ENCODE data around the gene GCK.
"Not testable (repeated sequence)": the region's sequence is repeated elsewhere in the genome, so short reads cannot be mapped to it uniquely, and the experiment has no call there.

GCK gene

DNA sequence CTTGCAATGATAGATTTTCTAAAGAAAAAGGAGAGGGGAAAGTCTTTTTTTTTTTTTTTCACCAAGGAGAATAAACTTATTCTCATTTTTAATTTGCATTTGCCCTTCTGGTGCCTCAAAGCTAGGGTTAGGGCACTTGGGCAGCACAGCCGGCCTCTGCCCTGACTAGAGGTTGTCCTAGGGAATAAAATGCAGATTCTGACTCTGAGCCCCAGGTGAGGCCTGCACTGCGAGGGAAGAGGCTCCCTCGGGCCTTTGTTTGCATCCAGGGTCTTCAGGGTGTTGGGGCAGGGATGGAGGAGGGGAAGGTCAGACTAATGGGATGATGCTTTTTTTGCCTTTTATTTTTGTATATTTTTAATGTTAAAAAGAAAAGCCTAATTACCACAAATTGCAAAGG, 55.9 kb downstream of the GCK start:
- TF ChIP-seq, protein P1, sequence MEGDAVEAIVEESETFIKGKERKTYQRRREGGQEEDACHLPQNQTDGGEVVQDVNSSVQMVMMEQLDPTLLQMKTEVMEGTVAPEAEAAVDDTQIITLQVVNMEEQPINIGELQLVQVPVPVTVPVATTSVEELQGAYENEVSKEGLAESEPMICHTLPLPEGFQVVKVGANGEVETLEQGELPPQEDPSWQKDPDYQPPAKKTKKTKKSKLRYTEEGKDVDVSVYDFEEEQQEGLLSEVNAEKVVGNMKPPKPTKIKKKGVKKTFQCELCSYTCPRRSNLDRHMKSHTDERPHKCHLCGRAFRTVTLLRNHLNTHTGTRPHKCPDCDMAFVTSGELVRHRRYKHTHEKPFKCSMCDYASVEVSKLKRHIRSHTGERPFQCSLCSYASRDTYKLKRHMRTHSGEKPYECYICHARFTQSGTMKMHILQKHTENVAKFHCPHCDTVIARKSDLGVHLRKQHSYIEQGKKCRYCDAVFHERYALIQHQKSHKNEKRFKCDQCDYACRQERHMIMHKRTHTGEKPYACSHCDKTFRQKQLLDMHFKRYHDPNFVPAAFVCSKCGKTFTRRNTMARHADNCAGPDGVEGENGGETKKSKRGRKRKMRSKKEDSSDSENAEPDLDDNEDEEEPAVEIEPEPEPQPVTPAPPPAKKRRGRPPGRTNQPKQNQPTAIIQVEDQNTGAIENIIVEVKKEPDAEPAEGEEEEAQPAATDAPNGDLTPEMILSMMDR (IDR thresholded peaks at IDR 0.05; ENCODE audit: low read length, missing control alignments) = no peak
- no peak overlapping the region for H3K4me3 ChIP-seq (replicated peaks; ENCODE audit: low read depth, low read length)
- no peak for DNase-seq (ENCODE audit: low read depth)

DNA sequence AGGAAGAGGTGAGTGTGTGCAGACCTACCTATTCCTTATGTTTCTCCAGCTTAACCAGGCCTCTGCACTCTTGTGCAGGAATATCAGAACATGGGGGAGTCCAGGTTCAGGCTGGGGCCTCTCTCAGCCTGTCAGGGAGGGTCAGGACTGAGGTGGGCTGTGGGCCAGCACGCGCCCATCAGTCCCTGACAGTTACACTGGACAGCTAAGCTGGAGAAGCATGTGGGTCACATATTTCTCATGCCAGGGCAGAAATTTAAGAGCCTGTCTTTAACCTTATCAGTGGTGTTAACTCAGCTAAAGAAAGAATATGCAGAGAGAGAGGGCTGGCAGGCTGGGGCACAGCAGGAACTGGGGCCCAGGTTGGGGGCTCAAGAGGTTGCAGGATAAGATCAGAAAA, 57.2 kb downstream of the GCK start:
- H3K4me3 ChIP-seq (replicated peaks; ENCODE audit: low read depth, low read length) = no peak overlapping the region
- TF ChIP-seq, protein P1 (IDR thresholded peaks at IDR 0.05; ENCODE audit: low read length, missing control alignments) = no peak
- DNase-seq (ENCODE audit: low read depth) = peak; percentile 38

DNA sequence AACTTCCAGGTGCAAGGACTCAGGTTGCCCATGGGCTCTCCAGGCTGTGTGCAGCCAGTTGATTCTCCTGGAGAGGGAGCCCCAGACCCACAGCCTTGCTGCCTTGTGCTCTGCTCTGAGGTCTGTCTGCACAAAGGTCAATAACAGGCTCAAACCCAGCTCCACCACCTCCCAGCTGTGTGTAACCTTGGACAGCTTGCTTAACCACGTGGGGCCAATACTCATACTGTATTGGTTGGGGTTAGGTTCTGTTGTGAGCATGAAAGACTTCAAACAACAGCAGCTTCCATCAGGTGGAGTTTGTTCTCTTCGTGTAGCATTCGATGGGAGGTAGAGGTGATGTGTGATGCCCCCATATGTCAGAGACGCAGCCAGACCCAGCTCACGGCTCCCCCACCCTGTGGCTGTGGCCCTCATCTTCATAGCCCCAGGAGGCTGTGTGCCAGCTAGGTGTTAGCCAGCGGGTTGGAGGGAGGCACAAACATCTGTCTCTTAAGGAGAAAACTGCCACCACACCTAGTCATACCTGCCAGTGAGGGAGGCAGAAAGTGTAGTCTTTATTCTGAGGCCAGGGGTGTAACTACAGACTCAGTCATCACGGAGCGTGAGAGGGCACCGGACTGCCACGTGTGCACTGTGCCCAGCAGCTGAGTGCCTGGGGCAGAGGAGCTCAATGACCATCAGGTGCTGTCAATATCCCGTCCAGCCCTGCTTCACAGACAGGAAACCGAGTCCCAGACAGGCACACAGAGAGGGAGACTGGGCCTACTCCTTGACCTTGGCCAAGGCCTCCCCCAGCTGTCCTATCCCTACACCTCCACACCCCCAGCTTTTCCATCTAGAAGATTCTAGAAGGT, 57.8 kb downstream of the GCK start:
- TF ChIP-seq, protein P1 (IDR thresholded peaks at IDR 0.05; ENCODE audit: low read length, missing control alignments) = peak; percentile 27
- peak; percentile 14 for DNase-seq (ENCODE audit: low read depth)
- no peak overlapping the region for H3K4me3 ChIP-seq (replicated peaks; ENCODE audit: low read depth, low read length)

DNA sequence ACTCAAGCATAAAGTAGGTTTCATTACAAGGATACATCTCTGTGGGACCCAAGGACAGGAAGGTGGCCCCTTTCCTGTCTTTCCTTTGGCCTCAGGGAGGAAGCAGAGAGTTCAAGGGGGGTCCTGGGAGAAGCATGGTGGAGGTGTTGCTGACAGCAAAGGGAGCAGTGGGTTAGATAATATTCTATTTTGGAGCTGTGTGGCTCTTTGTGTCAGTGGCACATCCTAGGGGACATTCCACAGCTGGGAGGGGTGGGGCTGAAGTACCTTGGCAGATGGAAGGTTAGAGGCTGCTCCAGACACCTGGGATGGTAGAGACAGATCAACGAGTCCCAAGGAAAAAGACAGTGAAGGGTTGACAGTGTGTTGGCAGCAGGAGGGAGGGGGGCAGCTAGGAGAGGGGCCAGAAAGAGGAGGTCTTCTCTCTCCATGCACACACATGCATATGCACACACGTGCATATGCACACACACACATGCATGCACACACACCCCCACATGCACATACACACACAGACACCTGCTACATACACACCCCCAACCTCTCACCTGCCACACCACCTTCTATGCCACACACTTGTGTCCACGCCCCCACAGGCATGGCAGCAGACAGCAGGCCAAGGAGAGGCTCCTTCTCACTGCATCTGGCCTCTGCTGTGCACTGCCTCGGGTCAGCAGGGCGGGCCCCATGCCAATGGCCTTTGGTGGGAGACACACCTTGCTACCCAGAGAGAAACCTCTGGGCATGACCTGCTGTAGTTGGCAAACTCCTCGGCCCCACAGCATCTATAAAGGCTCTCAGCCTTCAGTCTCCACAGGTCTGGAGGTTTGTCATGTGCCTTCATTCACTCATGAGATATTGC, 60.3 kb downstream of the GCK start:
- no peak for DNase-seq (ENCODE audit: low read depth)
- no peak overlapping the region for H3K4me3 ChIP-seq (replicated peaks; ENCODE audit: low read depth, low read length)
- TF ChIP-seq, protein P1 (IDR thresholded peaks at IDR 0.05; ENCODE audit: low read length, missing control alignments) = no peak

DNA sequence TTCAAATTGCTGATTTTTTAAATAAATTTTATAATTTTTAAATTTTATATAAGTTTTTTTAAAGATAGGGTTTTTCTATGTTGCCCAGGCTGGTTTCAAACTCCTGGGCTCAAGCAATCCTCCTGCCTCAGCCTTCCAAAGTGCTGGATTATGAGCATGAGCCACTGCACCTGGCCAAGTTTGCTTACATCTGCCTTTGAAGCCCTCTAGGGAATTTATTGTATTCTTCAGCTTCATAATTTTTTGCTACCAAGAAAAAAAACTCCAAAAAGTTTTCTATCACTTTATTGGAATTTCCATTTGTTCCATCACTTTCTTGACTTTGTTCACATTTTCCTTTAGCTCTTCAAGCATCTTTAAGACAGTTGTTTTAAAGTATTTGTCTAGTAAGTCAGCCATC, 62.1 kb downstream of the GCK start:
- H3K4me3 ChIP-seq (replicated peaks; ENCODE audit: low read depth, low read length) = no peak overlapping the region
- TF ChIP-seq, protein P1 (IDR thresholded peaks at IDR 0.05; ENCODE audit: low read length, missing control alignments) = no peak
- DNase-seq (ENCODE audit: low read depth) = no peak

DNA sequence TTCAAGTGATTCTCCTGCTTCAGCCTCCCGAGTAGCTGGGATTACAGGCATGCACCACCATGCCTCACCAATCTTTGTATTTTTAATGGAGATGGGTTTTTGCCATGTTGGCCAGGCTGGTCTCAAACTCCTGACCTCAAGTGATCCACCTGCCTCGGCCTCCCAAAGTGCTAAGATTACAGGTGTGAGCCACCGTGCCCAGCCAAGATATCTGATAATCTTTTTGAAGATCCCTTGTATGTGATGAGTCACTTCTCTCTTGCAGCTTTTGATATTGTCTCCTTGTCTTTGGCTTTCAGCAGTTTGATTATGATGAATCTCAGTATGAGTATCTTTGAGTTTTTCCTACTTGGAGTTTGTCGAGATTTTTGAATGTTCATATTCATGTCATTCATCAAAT, 62.7 kb downstream of the GCK start:
- not testable (repeated sequence) for H3K4me3 ChIP-seq (replicated peaks; ENCODE audit: low read depth, low read length); DNase-seq (ENCODE audit: low read depth)

DNA sequence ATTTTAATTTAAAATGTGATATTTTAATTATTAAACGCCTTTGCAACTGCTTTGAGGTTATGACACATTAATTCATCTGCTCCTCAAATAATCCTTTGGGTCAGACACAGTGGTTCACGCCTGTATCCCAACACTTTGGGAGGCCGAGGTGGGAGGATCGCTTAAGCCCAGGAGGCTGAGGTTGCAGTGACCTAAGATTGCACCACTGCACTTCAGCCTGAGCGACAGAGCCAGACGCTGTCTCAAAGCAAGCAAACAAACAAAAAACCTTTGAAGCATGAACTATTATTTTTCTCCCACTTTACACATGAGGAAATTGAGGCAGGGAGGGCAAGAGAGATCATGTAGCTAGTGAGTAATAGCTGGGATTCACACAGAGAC, 64.4 kb downstream of the GCK start:
- no peak overlapping the region for H3K4me3 ChIP-seq (replicated peaks; ENCODE audit: low read depth, low read length)
- TF ChIP-seq, protein P1 (IDR thresholded peaks at IDR 0.05; ENCODE audit: low read length, missing control alignments) = no peak
- DNase-seq (ENCODE audit: low read depth) = no peak
